Measurements from ENCODE around the gene SULF2. TPM values are rescaled to one million over a fixed set of nuclear protein-coding genes. Genes with fewer than 3 reads are reported as not detected.

The SULF2 gene
- total RNA-seq, 4 donors from 2014 or later, result 31.5 to 182 (median 94.4) TPM

- no peak overlapping the region for H3K4me3 ChIP-seq
- DNase-seq, result no peak
- whole genome bisulfite sequencing, 2 donors, result 83 to 91% methylated on average over 2 to 3 of the region's 6 CpGs
- no peaks in the 10 kb centered on the region for H3K4me1 ChIP-seq
- intact Hi-C loops (cut with DNase I), result no loop called here
- no peak overlapping the region for H3K27ac ChIP-seq
- H3K36me3 ChIP-seq, result peaks cover 0 to 95% (median 10%) of the 10 kb centered on the region in 3 donors
- peaks cover 0 to 2% (median 0%) of the 10 kb centered on the region in 3 donors for H3K9me3 ChIP-seq
- H3K27me3 ChIP-seq, result no peaks in the 10 kb centered on the region
- no peak for TF ChIP-seq POLR2A (IDR thresholded peaks at IDR 0.05)
- TF ChIP-seq CTCF (IDR thresholded peaks at IDR 0.05), result no peak
Observed at GRCh38 chr20:47698142-47698541, 87.1 kb downstream of the SULF2 start.

- peaks cover 0 to 14% (median 9%) of the 10 kb centered on the region in 3 donors for H3K9me3 ChIP-seq
- peaks cover 0 to 96% (median 12%) of the 10 kb centered on the region in 3 donors for H3K36me3 ChIP-seq
- no peak for DNase-seq
- 92 to 96% methylated on average over 11 of the region's 11 CpGs for WGBS, 2 donors
- no peak overlapping the region for H3K27ac ChIP-seq
- intact Hi-C loops (cut with DNase I), result no loop called here
- H3K27me3 ChIP-seq, result no peaks in the 10 kb centered on the region
- no peak overlapping the region for H3K4me3 ChIP-seq
- no peak for TF ChIP-seq POLR2A (IDR thresholded peaks at IDR 0.05)
- TF ChIP-seq CTCF (IDR thresholded peaks at IDR 0.05), result no peak
- H3K4me1 ChIP-seq, result no peaks in the 10 kb centered on the region
Observed at GRCh38 chr20:47696856-47697255, 88.4 kb downstream of the SULF2 start.

GRCh38 chr20:47694021-47694818 lies 91.1 kb downstream of the SULF2 start:
- TF ChIP-seq POLR2A (IDR thresholded peaks at IDR 0.05), result no peak
- TF ChIP-seq CTCF (IDR thresholded peaks at IDR 0.05), result no peak
- H3K4me3 ChIP-seq, result no peak overlapping the region
- peaks cover 0 to 24% (median 18%) of the 10 kb centered on the region in 3 donors for H3K9me3 ChIP-seq
- 86 to 97% methylated on average over 5 to 6 of the region's 21 CpGs for WGBS, 2 donors
- peaks cover 0 to 96% (median 9%) of the 10 kb centered on the region in 3 donors for H3K36me3 ChIP-seq
- no peaks in the 10 kb centered on the region for H3K4me1 ChIP-seq
- no peaks in the 10 kb centered on the region for H3K27me3 ChIP-seq
- no peak overlapping the region for H3K27ac ChIP-seq
- no peak for DNase-seq
- intact Hi-C loops (cut with DNase I), result no loop called here

- Histone ChIP-seq H3K4me3 (no peak overlapping the region), H3K4me1 (no peaks in the 10 kb centered on the region), H3K27me3 (no peaks in the 10 kb centered on the region), H3K9me3 (peaks cover 0 to 24% (median 18%) of the 10 kb centered on the region in 3 donors), H3K27ac (no peak overlapping the region), H3K36me3 (peaks cover 0 to 98% (median 4%) of the 10 kb centered on the region in 3 donors)
- DNase-seq, result no peak
- intact Hi-C loops (cut with DNase I), result no loop called here
- TF ChIP-seq POLR2A (IDR thresholded peaks at IDR 0.05) (no peak), CTCF (IDR thresholded peaks at IDR 0.05) (no peak)
Observed at GRCh38 chr20:47691625-47692024, 93.7 kb downstream of the SULF2 start.

GRCh38 chr20:47689731-47690130 lies 95.5 kb downstream of the SULF2 start:
- no peak for TF ChIP-seq CTCF (IDR thresholded peaks at IDR 0.05)
- TF ChIP-seq POLR2A (IDR thresholded peaks at IDR 0.05), result no peak
- 89 to 100% methylated on average over 1 of the region's 1 CpG for WGBS, 2 donors
- intact Hi-C loops (cut with DNase I), result no loop called here
- Histone ChIP-seq H3K4me1 (no peaks in the 10 kb centered on the region), H3K27ac (no peak overlapping the region), H3K36me3 (peaks cover 0 to 98% (median 4%) of the 10 kb centered on the region in 3 donors), H3K4me3 (no peak overlapping the region), H3K9me3 (peaks cover 0 to 24% (median 18%) of the 10 kb centered on the region in 3 donors), H3K27me3 (no peaks in the 10 kb centered on the region)
- no peak for DNase-seq
